HEK293T (cell line): Measurements from ENCODE around the gene SLC49A3.
"Not testable (repeated sequence)": the region's sequence is repeated elsewhere in the genome, so short reads cannot be mapped to it uniquely, and the experiment has no call there.

Source experiments
- CTCF ChIA-PET: fragments of 350-600 bp; formaldehyde crosslinking; extraction: SDS; loops from one replicate; lab custom pipeline; 2021; ENCODE audit warnings: antibody characterized with exemption, inconsistent platforms; lab: Yijun Ruan, JAX
- POLR2A ChIA-PET: fragments of 350-600 bp; formaldehyde crosslinking; extraction: SDS; loops from one replicate; lab custom pipeline; 2020; ENCODE audit warnings: antibody characterized with exemption, inconsistent platforms; lab: Yijun Ruan, JAX
- DNase-seq: peaks from one replicate; pipeline ENCODE4 v3.0.0; 2012; ENCODE audit warnings: mixed read lengths; ENCODE audit errors: extremely low spot score
- ARNT ChIP-seq: fragments of 450-650 bp; IDR thresholded peaks from 2 replicates; pipeline ENCODE4 v1.6.1; 2017; ENCODE audit warnings: mild to moderate bottlenecking
- BHLHE40 ChIP-seq: fragments of 450-650 bp; IDR thresholded peaks from 2 replicates; pipeline ENCODE4 v1.6.1; 2016; ENCODE audit warnings: mild to moderate bottlenecking, moderate library complexity, borderline replicate concordance
- CTBP1 ChIP-seq: fragments of 450-650 bp; IDR thresholded peaks from 2 replicates; pipeline ENCODE4 v1.6.1; 2016; ENCODE audit warnings: borderline replicate concordance
- ELF4 ChIP-seq: fragments of 450-650 bp; IDR thresholded peaks from 2 replicates; pipeline ENCODE4 v1.6.1; 2017; ENCODE audit warnings: antibody characterized with exemption
- FOXA1 ChIP-seq: fragments of 450-650 bp; IDR thresholded peaks from 2 replicates; pipeline ENCODE4 v1.6.1; 2016; ENCODE audit warnings: mild to moderate bottlenecking
- FOXK2 ChIP-seq: fragments of 450-650 bp; IDR thresholded peaks from 2 replicates; pipeline ENCODE4 v1.6.1; 2016; ENCODE audit warnings: mild to moderate bottlenecking
- FOXM1 ChIP-seq: fragments of 450-650 bp; IDR thresholded peaks from 2 replicates; pipeline ENCODE4 v1.6.1; 2017; ENCODE audit warnings: mild to moderate bottlenecking, borderline replicate concordance
- HDGF ChIP-seq: fragments of 450-650 bp; IDR thresholded peaks from 2 replicates; pipeline ENCODE4 v1.6.1; 2017; ENCODE audit warnings: antibody characterized with exemption, borderline replicate concordance
- L3MBTL2 ChIP-seq: fragments of 450-650 bp; conservative IDR thresholded peaks from 2 replicates; pipeline ENCODE4 v1.6.1; 2016; ENCODE audit warnings: mild to moderate bottlenecking
- LEF1 ChIP-seq: fragments of 450-650 bp; IDR thresholded peaks from 2 replicates; pipeline ENCODE4 v1.6.1; 2017; ENCODE audit warnings: mild to moderate bottlenecking, borderline replicate concordance
- NFRKB ChIP-seq: fragments of 450-650 bp; IDR thresholded peaks from 2 replicates; pipeline ENCODE4 v1.6.1; 2016; ENCODE audit warnings: mild to moderate bottlenecking, moderate library complexity
- SP1 ChIP-seq: fragments of 450-650 bp; IDR thresholded peaks from 2 replicates; pipeline ENCODE4 v1.6.1; 2017
- SUZ12 ChIP-seq: fragments of 450-650 bp; IDR thresholded peaks from 2 replicates; pipeline ENCODE4 v1.6.1; 2016; ENCODE audit warnings: mild to moderate bottlenecking
- TARDBP ChIP-seq: fragments of 450-650 bp; IDR thresholded peaks from 2 replicates; pipeline ENCODE4 v1.6.1; 2016
- ZNF384 ChIP-seq: fragments of 450-650 bp; IDR thresholded peaks from 2 replicates; pipeline ENCODE4 v1.6.1; 2016
- TF ChIP-seq, protein P1 (sequence below): fragments of 450-650 bp; IDR thresholded peaks from 2 replicates; pipeline ENCODE4 v1.6.1; 2016

SLC49A3 gene

GRCh38 chr4:708631-708933 is 19.6 kb upstream of the SLC49A3 start:
- CTCF ChIA-PET = interaction anchor here (1.4 kb wide), 1 partner anchor 34 kb away, joined by 5 read pairs; no protein-coding TSS in a partner anchor
- POLR2A ChIA-PET = no interaction called here
- TF ChIP-seq NFRKB (no peak), SP1 (no peak), FOXM1 (no peak), CTBP1 (no peak), FOXK2 (no peak), FOXA1 (no peak), TARDBP (no peak), HDGF (no peak)
- DNase-seq = no peak

DNA sequence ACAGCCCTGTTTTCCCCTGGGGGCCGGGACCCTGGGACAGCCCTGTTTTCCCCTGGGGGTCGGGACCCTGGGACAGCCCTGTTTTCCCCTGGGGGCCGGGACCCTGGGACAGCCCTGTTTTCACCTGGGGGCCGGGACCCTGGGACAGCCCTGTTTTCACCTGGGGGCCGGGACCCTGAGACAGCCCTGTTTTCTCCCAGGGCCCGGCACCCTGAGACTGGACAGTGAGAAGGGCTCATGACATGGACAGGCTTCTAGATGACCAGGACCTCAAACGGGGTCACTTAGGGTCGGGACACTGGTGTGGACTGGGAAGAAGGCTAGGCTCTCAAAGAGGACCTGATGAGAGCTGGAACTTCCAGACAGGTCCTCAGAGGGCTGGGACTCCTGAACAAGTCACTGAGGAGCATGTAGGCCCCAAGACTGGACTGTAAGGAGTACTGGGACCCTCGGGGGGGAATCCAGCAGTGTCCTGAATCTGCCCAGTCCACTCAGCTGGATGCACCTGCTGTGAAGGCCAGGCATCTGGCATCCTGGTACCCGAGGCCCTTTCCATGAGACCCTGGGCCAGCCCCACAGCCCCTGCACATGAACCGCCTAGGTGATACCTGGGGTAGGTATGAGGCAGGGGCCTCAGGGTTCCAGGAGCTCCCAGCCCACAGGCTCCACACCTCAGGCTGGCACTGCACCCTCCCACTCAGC is 19.1 kb upstream of the SLC49A3 start:
- TF ChIP-seq FOXM1 (no peak), CTBP1 (no peak), SUZ12 (no peak), HDGF (no peak), ZNF384 (no peak), L3MBTL2 (no peak), BHLHE40 (no peak), FOXK2 (no peak), TARDBP (no peak), SP1 (no peak), ELF4 (no peak)
- TF ChIP-seq, protein P1, sequence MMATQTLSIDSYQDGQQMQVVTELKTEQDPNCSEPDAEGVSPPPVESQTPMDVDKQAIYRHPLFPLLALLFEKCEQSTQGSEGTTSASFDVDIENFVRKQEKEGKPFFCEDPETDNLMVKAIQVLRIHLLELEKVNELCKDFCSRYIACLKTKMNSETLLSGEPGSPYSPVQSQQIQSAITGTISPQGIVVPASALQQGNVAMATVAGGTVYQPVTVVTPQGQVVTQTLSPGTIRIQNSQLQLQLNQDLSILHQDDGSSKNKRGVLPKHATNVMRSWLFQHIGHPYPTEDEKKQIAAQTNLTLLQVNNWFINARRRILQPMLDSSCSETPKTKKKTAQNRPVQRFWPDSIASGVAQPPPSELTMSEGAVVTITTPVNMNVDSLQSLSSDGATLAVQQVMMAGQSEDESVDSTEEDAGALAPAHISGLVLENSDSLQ = no peak
- ChIA-PET CTCF (interaction anchor here (1.4 kb wide), 1 partner anchor 34 kb away, joined by 5 read pairs; no protein-coding TSS in a partner anchor), POLR2A (no interaction called here)
- DNase-seq = no peak

- POLR2A ChIA-PET = no interaction called here
- CTCF ChIA-PET = interaction anchor here (1.4 kb wide), 1 partner anchor 35 kb away, joined by 5 read pairs; no protein-coding TSS in a partner anchor
- DNase-seq = no peak
- no peak for TF ChIP-seq FOXA1
- TF ChIP-seq ZNF384 = no peak
- TF ChIP-seq, protein P1 = no peak
- TF ChIP-seq CTBP1 = no peak
- TF ChIP-seq SP1 = no peak
- TF ChIP-seq L3MBTL2 = no peak
- TF ChIP-seq FOXK2 = no peak
- no peak for TF ChIP-seq FOXM1
- no peak for TF ChIP-seq TARDBP
- TF ChIP-seq SUZ12 = no peak
- TF ChIP-seq LEF1 = no peak
- no peak for TF ChIP-seq BHLHE40
These were observed 18.1 kb upstream of the SLC49A3 start for GRCh38 chr4:706834-707598.

GRCh38 chr4:706083-706633 is 17.2 kb upstream of the SLC49A3 start:
- CTCF ChIA-PET, POLR2A ChIA-PET, DNase-seq: not testable (repeated sequence)

- no peak for TF ChIP-seq SUZ12
- TF ChIP-seq, protein P1 = peak; percentile 94
- ChIA-PET CTCF (no interaction called here), POLR2A (interaction anchor here (1.0 kb wide), 1 partner anchor 21 kb away, joined by 3 read pairs; no protein-coding TSS in a partner anchor)
- DNase-seq = peak; percentile 100
These were observed 16.5 kb upstream of the SLC49A3 start, which contains the start of gene PCGF3 for GRCh38 chr4:705278-706082. PCGF3 (plus strand) TSS chr4:705832; CDS start chr4:733681, 27,849 bp downstream.

- TF ChIP-seq ZNF384 (no peak), LEF1 (no peak), FOXK2 (no peak), ELF4 (no peak), BHLHE40 (no peak), ARNT (no peak), SP1 (no peak), NFRKB (no peak), TARDBP (no peak), CTBP1 (no peak), HDGF (no peak), FOXM1 (no peak), SUZ12 (no peak), L3MBTL2 (no peak), FOXA1 (no peak)
- TF ChIP-seq, protein P1 = no peak
- POLR2A ChIA-PET = interaction anchor here (1.0 kb wide), 1 partner anchor 20 kb away, joined by 3 read pairs; no protein-coding TSS in a partner anchor
- CTCF ChIA-PET = no interaction called here
- no peak for DNase-seq
These were observed 16.0 kb upstream of the SLC49A3 start for GRCh38 chr4:704971-705277.
